Measurements from ENCODE around the gene TXNDC8.
A peak's percentile ranks its signal among the peaks of the same experiment; 100 is the strongest.

TXNDC8 gene

DNA sequence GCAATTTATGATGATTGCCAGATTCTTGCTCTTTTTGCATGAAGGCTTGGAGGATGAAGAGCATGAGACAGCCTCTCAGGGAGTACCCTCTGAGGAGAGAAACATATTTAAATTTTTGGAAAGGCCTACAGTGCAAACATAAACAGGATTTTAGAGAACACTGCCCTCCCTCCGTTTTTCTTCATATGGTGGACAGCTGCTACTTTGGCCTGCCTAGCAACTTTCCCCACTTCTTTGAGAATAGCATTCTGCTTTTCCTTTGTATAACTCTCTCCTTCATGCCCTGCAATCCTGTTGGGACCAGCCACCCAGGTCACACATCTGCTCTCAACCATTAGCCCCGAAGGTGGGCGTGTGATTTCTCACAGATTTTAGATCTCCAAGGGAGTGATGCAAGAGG lies 60.9 kb downstream of the TXNDC8 start:
- no peak for DNase-seq

DNA sequence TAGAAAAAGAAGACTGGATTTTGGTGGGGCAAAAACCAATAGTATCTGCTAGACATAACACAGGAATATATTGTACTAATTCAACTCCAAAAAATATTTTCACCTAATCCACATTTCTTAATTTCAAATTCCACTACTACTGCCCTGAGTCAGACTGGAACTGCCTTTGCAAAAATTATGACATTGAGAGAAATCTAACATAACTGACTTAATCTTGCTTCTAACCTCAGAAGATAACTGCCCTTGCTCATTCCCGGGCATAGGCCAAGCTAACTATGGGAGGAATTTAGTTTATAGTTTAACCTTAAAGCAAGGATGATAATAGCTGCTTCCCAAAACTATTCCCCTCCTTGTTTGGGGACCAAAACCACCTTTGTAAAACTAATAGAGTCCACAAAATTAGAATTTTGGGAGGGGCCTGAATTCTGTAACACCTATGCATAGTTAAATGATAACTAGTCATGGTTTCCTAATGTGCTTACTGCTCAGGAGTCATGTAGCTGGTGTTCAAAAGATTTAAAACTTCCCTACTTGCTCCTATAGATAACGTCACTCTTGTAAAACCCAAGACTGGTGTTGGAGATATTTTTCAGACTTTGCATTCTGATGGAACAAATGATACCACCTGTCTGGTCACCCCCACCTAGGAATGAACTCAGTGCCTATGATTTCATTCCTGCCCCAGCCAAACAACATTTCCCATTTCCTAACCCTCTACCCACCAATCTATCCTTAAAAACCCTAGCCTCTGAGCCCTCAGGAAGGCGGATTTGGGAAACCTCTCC lies 67.3 kb downstream of the TXNDC8 start:
- DNase-seq = no peak

DNA sequence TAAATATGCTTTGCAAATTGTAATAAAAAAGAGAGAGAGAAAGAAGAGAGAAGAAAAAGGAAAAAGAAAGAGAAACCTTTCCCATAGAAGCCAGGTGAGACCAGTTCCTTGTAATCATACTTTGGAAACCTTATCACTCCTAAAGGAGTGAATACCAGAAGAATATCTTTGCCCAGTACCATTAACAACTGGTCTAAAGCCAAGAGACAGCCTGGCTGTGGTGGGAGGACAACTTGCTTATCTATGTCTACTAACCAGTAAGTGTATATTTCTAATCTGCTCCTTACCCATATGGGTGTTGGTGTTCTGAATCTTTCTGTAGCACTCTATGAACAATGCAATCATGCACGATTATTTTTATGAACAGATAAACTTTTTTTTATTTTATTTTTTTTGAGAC lies 70.9 kb downstream of the TXNDC8 start:
- no peak for DNase-seq

DNA sequence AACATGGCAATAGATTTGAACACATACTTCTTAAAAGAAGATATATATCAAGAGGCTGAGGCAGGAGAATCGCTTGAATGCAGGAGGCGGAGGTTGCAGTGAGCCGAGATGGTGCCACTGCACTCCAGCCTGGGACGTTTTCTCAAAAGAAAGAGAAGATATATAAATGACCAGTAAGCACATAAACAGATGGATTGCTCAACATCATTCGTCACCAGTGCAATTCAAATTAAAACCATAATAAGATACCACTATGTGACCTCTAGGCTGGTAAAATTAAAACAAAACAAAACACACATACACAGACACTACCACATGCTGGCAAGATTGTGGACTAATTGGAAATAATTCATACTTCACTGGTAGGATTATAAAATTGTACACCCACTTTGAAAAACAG lies 76.0 kb downstream of the TXNDC8 start:
- DNase-seq = no peak

DNA sequence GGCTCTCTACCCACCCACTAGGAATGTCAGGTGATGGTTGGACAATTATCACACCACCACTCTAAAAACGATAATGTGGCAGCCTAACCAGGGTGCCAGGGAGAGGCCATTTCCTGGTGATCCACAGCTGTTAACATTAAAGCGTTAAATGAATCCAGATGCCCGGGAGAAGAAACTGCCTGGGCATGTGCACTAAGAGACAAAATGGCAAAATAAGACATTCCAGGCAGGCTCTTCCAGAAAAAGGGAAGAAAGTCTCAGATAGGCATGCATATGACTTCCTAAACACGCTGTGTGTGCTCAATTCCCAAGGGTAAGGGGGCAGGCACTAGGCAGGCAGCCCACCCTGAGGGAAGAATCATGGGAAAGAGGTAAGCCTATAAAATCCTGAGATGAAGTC lies 76.8 kb downstream of the TXNDC8 start:
- DNase-seq = no peak

DNA sequence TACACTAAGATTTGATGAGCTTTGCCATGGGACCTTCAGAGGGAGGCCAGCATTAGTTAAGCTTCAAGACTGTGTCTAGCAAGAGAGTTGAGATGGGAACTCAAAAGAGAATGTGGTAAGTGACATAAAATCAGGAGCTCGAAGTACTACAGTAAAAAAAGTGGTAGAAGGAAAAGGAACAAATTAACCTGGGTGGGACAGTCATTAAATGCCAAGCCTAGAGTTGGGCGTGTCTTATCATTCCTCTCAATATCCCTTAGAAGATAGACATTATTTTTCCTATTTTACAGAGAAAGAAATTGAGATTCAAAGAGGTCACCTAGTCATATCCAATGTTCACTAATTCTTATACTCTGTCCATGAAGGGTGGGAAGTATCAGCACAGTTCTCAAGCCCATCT lies 78.1 kb downstream of the TXNDC8 start:
- no peak for DNase-seq

DNA sequence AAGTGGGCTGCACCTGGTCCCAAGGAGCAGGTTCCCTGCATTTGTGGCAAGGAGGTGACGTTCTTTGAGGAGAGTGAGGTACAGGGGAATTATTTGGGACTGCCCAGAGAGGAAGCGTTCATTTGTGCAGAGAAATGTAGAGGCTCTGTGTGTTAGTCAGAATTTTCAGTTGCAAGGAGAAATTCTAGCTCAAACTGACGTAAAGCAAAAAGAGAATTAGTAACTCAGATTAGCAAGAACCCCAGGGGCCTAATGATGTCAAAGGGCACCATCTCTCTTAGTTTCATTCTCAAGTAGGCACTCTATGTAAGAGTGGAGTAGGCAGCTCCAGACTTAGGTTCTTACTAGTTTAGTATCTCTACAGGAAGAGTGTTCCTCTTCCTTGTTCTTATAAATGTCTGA lies 79.0 kb downstream of the TXNDC8 start:
- DNase-seq = no peak

DNA sequence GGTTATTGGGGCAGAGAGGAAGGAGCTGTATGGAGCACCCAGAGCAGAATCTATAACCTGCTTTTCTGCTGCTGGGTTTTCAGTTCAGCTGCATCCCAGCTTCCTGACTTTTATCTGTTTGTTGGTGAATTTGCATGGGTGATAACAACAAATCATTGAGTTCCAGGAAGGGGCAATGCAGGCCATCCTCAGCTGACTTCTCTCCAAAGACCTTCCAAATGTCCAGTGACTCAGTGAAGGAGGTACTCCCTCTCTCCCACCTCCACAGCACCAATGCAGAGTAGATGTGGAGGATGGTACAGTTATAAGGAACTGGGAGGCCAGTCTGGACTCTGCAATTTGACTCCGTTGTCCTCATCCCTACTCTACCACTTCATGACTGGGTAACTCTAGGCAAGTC lies 79.7 kb downstream of the TXNDC8 start:
- DNase-seq = no peak

DNA sequence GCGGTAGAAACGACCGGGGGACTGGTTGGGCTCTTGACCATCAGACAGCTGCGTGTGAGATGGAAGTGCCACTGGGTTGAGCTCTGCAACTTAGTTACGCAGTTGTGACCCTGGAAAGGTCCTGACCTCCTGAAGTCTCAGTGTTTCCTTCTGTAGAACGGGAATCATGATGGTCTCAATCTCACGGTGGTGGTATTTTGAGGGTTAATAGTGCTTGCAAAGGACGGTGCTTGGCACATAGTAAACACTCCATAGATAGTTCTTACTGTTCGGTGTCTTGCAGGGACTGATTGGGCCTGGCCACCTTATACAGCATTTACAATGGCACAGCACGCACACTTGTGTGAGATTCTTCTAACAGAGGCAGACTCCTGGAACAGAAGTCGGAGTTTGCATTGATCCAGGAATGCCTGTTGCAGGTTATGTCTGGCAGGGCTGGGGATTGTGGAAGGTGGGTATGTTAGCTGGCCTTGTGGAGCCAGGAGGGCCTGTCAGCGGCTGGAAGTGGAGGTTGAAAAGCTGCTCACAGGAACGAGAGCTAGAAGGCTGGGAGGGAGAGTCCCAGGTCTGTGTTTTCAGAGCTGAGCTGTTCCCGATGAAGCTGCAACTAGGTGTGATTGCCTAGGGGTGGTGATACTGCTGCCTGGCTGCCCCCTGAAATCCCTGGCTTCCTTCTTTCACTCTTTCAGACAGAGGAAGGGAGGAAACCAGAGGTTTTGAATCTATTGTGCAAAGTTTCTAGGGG lies 80.4 kb downstream of the TXNDC8 start:
- no peak for DNase-seq

DNA sequence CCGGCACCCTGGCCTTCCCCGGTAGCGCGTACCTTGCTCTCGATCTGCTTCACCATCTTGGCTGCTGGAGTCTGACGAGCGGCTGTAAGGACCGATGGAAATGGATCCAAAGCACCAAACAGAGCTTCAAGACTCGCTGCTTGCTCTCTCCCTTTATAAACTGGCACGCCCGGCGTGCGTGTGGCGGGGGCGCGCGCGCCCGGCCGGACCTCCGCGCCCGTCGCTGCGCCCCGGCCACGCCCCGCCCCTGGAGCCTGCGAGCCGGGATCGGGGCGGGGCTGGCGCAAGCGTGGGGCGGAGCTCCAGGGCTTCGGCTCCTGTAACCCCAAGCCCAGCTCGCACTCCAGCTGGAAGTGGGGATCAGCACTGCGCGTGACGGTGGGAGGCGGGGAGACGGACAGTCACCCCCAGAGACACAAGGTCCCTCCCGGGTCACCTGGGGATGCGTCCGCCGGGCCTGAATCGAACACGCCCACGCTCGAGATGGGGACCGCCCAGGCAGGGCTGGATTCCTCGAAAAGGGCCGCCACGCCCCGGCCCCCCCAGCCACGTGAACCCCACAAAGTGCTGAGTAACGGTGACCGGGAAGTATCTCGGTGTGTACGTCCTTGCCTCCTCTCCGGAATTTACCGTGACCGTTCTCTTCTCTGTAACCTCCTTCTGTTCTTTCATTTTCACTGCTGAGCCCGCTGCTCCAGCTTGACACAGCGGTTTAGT lies 81.1 kb downstream of the TXNDC8 start, which contains the start of gene TXN:
TXN (minus strand) TSS at position 128 of the 717 bp plus-strand sequence; CDS start at position 56, 72 bp downstream.
- peak; percentile 67 for DNase-seq

DNA sequence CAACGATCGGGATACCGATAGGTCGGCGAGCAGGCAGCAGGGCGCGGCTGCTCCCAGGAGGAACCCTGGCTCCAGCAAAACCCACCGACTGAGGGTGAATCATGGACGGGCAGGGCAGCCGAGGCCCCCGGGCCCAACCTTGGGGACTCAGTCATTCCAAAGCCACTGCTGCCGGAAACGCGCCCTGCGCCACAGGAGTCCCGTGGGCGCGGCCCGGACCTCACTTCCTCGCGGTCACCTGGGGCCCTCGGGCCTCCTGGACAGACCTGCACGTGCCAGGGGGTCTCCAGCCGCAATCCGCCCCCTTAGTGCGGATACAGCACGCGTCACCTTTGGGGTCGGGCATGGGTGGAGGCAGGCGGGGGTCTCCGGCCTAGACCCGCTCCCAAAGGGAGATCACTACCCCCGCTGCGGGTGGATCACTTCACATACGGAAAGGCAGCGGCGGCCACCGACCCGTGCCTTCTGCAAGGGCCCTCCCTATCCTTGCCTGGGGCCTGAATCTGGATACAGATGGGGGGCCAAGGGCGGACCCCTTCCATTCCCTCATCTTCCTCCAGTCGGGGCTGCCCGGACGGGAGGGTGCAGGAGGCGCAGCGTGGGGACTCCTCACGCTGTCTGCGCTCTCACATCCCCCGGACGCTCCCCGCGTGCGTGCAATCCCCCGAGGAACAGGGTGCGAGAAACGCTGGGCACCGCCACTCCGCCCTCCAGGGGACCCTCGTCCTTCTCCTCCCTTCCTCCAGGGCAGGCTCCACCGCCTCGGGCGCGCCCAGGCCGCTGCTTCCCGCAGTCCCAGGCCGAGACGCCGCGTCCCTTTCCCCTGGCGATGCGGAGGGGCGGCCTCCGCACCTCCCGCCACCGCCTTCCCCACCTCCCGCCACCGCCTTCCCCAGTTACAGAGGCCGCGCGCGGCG lies 81.9 kb downstream of the TXNDC8 start:
- no peak for DNase-seq

DNA sequence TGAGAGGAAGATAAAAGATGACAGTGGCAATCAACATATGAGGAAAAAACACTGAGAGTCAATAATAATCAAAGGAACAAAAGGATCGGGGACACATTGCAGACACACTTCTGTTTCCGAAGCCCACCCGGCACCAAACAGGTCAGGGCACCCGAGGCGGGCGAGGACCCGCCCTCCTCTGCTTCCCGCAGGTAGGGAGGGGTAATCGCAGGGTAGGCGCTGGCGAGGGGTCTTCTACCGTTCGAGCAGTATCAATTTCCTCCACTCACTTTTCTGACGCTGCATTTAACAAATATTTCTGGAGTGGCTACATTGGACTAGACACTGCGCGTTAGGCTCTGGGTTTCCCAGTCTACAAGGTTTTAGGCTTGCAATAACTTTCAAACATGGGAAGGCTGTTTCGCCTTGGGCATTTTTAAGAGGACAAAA lies 82.6 kb downstream of the TXNDC8 start:
- no peak for DNase-seq

DNA sequence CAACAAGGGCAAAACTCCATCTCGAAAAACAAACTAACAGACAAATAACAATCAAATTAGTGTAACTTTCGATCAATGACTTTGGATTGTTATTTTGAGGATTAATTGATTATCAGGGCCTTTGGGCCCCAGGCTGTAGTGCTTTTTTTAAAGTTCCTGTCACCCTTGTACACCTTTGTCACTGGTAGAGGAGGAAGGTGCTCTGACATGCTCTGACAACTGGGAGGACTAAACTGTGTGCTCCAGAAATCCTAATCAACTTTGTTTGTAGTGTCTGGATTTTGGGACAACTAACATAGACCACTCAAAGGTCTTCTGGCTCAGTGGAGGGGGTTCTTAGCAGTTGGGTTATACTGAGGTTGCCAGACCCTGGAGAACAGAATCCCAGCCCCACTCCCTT lies 83.2 kb downstream of the TXNDC8 start:
- DNase-seq = no peak

Data from effector CD8-positive, alpha-beta T cell (primary cell).